Measurements from ENCODE around the gene RMI2.

Gene RMI2

GRCh38 chr16:11310634-11310977, 34.7 kb upstream of the RMI2 start:
- no peak for DNase-seq

GRCh38 chr16:11310997-11311561, 34.2 kb upstream of the RMI2 start:
- peak; percentile 44 to 51 for DNase-seq

GRCh38 chr16:11312718-11313492, 32.4 kb upstream of the RMI2 start:
- peak in 1 of 2 experiments; percentile 37 for DNase-seq

- no peak for DNase-seq
Measured at GRCh38 chr16:11313493-11314308, 31.6 kb upstream of the RMI2 start.

DNA sequence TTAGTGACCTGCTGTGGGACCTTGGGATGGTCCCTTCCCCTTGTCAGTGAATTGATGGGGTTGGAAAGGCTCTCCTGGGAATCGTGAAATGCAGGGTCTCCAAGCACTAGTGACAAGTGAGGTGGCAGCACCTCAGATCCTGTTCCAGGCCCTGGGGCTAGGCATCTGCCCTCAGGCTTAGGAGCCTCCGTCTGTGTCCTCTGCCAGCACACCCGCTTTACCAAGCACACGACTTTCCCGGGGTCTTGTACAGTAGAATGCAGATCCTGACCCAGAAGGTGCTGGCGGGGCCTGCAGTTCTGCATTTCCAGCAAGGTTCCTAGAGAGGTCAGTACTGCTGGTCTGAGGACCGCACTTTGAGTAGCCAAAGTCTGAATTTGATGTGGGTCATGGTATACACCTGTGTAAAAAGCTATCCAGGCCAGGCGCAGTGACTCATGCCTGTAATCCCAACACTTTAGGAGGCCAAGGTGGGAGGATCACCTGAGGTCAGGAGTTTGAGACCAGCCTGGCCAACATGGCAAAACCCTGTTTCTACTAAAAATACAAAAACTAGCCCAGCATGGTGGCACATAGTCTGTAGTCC, 30.9 kb upstream of the RMI2 start:
- no peak for DNase-seq

GRCh38 chr16:11315510-11315909, 29.7 kb upstream of the RMI2 start:
- DNase-seq = no peak

GRCh38 chr16:11316331-11317015, 28.8 kb upstream of the RMI2 start:
- no peak for DNase-seq

GRCh38 chr16:11318817-11319216, 26.4 kb upstream of the RMI2 start:
- DNase-seq = no peak

DNA sequence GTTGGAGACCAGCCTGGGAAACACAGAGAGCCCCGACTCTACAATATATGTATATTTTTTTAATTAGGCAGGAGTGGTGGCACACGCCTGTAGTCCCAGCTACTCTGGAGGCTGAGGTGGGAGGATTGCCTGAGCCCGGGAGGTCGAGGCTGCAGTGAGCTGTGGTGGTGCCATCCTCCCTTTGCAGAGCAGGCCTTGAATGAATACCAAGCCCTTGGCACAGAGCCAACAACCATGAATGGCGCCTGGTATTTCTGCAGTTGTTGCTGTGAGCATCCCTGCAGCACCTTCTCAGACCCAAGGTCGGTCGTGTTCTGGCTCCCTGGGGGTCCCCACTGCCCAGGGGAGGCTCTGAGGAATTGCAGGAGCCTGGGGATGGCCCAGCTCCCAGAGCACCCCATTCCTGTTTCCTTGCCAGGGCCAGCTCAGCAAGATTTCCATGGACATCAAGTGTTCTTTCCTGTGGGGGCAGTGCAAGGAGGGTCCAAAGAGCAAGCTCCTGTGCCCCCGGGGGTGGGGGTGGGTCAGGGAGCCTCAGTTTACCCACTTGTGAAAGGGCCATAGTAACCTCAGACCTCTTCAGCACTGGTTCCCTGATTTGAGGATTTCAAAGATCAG, 25.6 kb upstream of the RMI2 start:
- no peak for DNase-seq

DNA sequence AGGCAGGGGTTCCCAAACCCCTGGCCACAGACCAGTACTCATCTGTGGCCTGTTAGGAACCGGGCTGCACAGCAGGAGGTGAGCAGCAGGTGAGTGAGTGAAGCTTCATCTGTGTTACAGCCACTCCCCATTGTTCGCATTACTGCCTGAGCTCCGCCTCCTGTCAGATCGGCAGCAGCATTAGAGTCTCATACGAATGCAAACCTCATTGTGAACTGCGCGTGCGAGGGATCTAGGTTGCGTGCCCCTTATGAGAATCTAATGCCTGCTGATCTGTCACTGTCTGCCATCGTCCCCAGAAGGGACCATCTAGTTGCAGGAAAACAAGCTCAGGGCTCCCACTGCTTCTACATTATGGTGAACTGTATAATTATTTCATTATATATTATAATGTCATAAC, 25.1 kb upstream of the RMI2 start:
- no peak for DNase-seq

GRCh38 chr16:11321662-11322061, 23.6 kb upstream of the RMI2 start:
- no peak for DNase-seq

- no peak for DNase-seq
Measured at GRCh38 chr16:11322823-11323222, 22.4 kb upstream of the RMI2 start.

DNA sequence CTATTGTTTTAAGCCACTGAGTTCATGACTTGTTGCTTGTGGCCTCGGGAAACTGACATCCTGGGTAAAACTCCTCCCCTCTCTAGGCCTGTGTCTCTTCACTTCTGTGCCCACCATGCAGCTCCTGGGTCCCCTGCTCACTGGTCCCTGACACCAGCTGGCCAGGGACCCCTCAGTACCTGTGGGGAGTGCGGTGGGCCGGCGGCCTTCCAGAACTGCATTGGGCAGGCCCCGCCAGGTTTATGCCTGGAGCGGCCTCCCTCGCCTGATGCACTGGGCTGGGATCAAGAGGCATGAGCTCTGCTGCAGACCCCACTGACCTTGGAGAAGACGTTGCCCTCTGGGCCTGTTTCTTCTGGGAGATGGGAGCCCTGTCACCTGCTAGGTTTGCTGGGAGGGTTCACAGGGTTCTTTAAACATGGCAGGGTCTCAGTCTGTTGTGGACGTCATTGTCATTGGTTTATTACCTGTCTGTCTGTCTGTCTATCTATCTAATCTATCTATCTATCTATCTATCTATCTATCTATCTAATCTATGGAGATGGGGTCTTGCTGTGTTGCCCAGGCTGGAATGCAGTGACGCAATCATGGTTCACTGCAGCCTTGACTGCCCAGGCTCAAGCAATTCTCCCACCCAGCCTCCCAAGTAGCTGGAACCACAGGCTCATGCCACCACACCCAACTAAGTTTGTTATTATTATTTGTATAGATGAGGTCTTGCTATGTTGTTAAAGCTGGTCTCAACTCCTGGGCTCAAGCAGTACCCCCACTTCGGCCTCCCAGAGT, 21.5 kb upstream of the RMI2 start:
- DNase-seq = no peak

GRCh38 chr16:11325404-11326083, 19.7 kb upstream of the RMI2 start:
- DNase-seq = peak; percentile 54 to 61

GRCh38 chr16:11326084-11326736, 19.0 kb upstream of the RMI2 start:
- no peak for DNase-seq

- DNase-seq = no peak
Measured at GRCh38 chr16:11326737-11327276, 18.5 kb upstream of the RMI2 start.

GRCh38 chr16:11327277-11328171, 17.7 kb upstream of the RMI2 start:
- no peak for DNase-seq

DNA sequence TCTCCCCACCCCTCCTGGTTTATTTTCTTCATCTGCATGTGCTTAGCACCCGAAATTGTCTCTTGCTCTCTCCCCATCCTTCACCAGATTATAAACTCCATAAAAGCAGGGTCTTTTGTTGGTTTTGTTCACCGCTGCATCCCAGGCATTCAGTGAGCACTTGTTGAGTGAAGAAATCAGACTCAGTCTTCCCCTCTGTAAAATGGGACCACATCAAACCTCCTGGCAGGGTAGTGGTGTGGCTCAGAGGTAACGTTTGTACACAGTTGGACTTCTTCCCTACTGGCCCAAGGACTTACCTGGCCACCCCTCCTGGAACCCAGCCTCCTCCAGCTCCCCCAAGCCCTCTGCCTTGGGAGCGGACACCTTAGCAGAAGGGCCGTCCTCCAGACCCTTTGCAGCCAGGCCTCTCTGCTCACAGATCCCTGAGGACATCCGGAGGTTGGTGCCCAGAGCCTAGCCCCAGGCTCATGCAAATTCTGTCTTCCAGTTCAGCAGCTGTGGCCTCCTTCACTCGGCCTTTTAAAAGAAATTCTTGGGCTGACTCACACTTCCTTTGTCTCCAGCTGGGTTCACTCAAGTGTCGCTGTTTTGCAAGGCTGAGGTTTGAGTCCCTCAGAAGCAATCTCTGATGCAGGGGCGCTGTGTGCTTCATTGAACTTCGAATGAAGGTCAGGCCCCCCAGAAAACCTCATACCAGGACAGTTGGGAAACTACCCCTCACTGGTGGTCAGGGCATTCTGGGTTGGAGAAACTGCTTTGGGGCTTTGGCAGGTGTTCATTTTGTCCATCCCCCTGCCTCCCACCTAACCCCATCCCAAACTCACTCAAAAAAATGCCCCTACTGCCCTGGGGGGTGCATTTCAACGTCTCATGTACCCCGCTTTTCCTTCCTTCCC, 16.8 kb upstream of the RMI2 start:
- DNase-seq = peak; percentile 57 to 66

All from activated T-cell treated with anti-CD3 and anti-CD28 coated beads, Interleukin-2, amount 50 U/mL, for 48 hours (primary cell).